HEK293 (cell line): Measurements from ENCODE around the gene IRAK4.

Source experiments
- CTCF ChIA-PET: fragments of 350-600 bp; formaldehyde crosslinking; extraction: SDS; loops from one replicate; lab custom pipeline; 2021; ENCODE audit warnings: antibody characterized with exemption; lab: Yijun Ruan, JAX
- POLR2A ChIA-PET: fragments of 300-600 bp; formaldehyde crosslinking; extraction: SDS; loops from one replicate; lab custom pipeline; 2020; ENCODE audit warnings: antibody characterized with exemption, inconsistent platforms; lab: Yijun Ruan, JAX
- H3K27ac ChIP-seq: fragments of 200-500 bp; sonication (Bioruptor generic); 2 replicates; pipeline ENCODE4 v1.5.1; 2014; ENCODE audit warnings: low read depth, low read length, control low read depth, inconsistent platforms; ENCODE audit errors: extremely low read depth
- H3K36me3 ChIP-seq, 2 experiments: fragments of 200-500 bp in 1 of 2; sonication (Bioruptor generic) in 1 of 2; 1 replicate in 1 of 2; 2 replicates in 1 of 2; pipeline ENCODE4 v1.5.1; 2014 to 2017; ENCODE audit warnings: inconsistent platforms in 2 of 2, low read length in 2 of 2; ENCODE audit not compliant: control insufficient read depth in 2 of 2, insufficient read depth in 1 of 2
- H3K4me1 ChIP-seq: fragments of 200-500 bp; sonication (Bioruptor generic); 2 replicates; pipeline ENCODE4 v1.5.1; 2014; ENCODE audit warnings: mild to moderate bottlenecking, low read length, inconsistent platforms; ENCODE audit not compliant: control insufficient read depth, insufficient read depth
- H3K4me3 ChIP-seq: 2 replicates; pipeline ENCODE4 v1.5.1; 2011; ENCODE audit warnings: low read depth, mild to moderate bottlenecking, control low read depth, low read length, moderate library complexity
- H3K9me3 ChIP-seq: fragments of 200-500 bp; sonication (Bioruptor generic); 2 replicates; pipeline ENCODE4 v1.5.1; 2014; ENCODE audit warnings: low read depth, low read length, inconsistent platforms; ENCODE audit not compliant: control insufficient read depth, insufficient read depth
- HOXD13 ChIP-seq: sonication (generic); formaldehyde crosslinking; IDR thresholded peaks from 2 replicates; pipeline ENCODE4 v1.8.0; 2022; ENCODE audit warnings: missing genetic modification reagents, borderline replicate concordance
- YY1 ChIP-seq: fragments of 450-650 bp; formaldehyde crosslinking; IDR thresholded peaks from 2 replicates; pipeline ENCODE4 v1.5.1; 2018; ENCODE audit warnings: missing biosample characterization, missing genetic modification characterization
- ZBTB1 ChIP-seq: fragments of 450-650 bp; formaldehyde crosslinking; IDR thresholded peaks from 2 replicates; pipeline ENCODE4 v1.5.1; 2016; ENCODE audit warnings: missing biosample characterization, missing genetic modification characterization
- ZNF121 ChIP-seq: fragments of 450-650 bp; formaldehyde crosslinking; IDR thresholded peaks from 2 replicates; pipeline ENCODE4 v1.5.1; 2016; ENCODE audit warnings: missing biosample characterization, missing genetic modification characterization
- ZNF175 ChIP-seq: fragments of 450-650 bp; formaldehyde crosslinking; IDR thresholded peaks from 2 replicates; pipeline ENCODE4 v1.5.1; 2016; ENCODE audit warnings: missing biosample characterization, missing genetic modification characterization
- ZNF248 ChIP-seq: fragments of 450-650 bp; formaldehyde crosslinking; IDR thresholded peaks from 2 replicates; pipeline ENCODE4 v1.5.1; 2017; ENCODE audit warnings: missing biosample characterization, missing genetic modification characterization
- ZNF544 ChIP-seq: fragments of 450-650 bp; formaldehyde crosslinking; IDR thresholded peaks from 2 replicates; pipeline ENCODE4 v1.5.0; 2017; ENCODE audit warnings: missing biosample characterization, missing genetic modification characterization
- ZNF623 ChIP-seq: fragments of 450-650 bp; formaldehyde crosslinking; IDR thresholded peaks from 2 replicates; pipeline ENCODE4 v1.5.1; 2016; ENCODE audit warnings: missing biosample characterization, missing genetic modification characterization
- ZNF707 ChIP-seq: fragments of 450-650 bp; formaldehyde crosslinking; IDR thresholded peaks from 2 replicates; pipeline ENCODE4 v1.5.1; 2016; ENCODE audit warnings: missing biosample characterization, missing genetic modification characterization
- ZNF776 ChIP-seq: fragments of 450-650 bp; formaldehyde crosslinking; IDR thresholded peaks from 2 replicates; pipeline ENCODE4 v1.5.0; 2017; ENCODE audit warnings: missing biosample characterization, missing genetic modification characterization, borderline replicate concordance
- TF ChIP-seq, protein P1 (sequence below): fragments of 450-650 bp; formaldehyde crosslinking; IDR thresholded peaks from 2 replicates; pipeline ENCODE4 v1.5.1; 2017; ENCODE audit warnings: missing biosample characterization, missing genetic modification characterization
- TF ChIP-seq, protein P2 (sequence below): fragments of 450-650 bp; formaldehyde crosslinking; IDR thresholded peaks from 2 replicates; pipeline ENCODE4 v1.5.1; 2017; ENCODE audit warnings: missing biosample characterization, missing genetic modification characterization
- TF ChIP-seq, protein P3 (sequence below): fragments of 450-650 bp; formaldehyde crosslinking; IDR thresholded peaks from 2 replicates; pipeline ENCODE4 v1.5.1; 2017; ENCODE audit warnings: missing biosample characterization, missing genetic modification characterization
- TF ChIP-seq, protein P4 (sequence below): fragments of 450-650 bp; formaldehyde crosslinking; IDR thresholded peaks from 2 replicates; pipeline ENCODE4 v1.5.1; 2016; ENCODE audit warnings: missing biosample characterization, missing genetic modification characterization
- TF ChIP-seq, protein P5 (sequence below): fragments of 450-650 bp; formaldehyde crosslinking; IDR thresholded peaks from 2 replicates; pipeline ENCODE4 v1.5.1; 2016; ENCODE audit warnings: missing biosample characterization, missing genetic modification characterization, borderline replicate concordance
- TF ChIP-seq, protein P6 (sequence below): fragments of 450-650 bp; formaldehyde crosslinking; IDR thresholded peaks from 2 replicates; pipeline ENCODE4 v1.5.1; 2016; ENCODE audit warnings: missing biosample characterization, missing genetic modification characterization
- TF ChIP-seq, protein P7 (sequence below): fragments of 450-650 bp; formaldehyde crosslinking; IDR thresholded peaks from 2 replicates; pipeline ENCODE4 v1.5.1; 2016; ENCODE audit warnings: missing biosample characterization, missing genetic modification characterization

Gene IRAK4

DNA sequence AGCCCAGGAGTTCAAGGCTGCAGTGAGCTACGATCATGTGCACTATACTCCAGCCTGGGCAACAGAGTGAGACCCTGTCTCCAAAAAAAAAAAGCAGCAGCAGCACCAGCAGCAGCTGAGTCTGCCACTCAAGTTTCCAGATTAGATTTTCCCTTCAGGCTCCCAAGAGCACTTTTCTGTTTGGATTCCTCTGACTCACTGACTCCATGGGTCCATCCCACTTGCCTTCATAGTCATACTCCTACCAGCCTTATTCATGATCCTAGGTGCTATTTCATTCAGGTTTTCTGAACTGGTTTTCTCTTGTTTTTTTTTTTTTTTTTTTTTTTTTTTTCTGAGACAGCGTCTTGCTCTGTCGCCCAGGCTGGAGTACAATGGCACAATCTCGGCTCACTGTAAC is 54.2 kb downstream of the IRAK4 start (continued):
- TF ChIP-seq, protein P1, sequence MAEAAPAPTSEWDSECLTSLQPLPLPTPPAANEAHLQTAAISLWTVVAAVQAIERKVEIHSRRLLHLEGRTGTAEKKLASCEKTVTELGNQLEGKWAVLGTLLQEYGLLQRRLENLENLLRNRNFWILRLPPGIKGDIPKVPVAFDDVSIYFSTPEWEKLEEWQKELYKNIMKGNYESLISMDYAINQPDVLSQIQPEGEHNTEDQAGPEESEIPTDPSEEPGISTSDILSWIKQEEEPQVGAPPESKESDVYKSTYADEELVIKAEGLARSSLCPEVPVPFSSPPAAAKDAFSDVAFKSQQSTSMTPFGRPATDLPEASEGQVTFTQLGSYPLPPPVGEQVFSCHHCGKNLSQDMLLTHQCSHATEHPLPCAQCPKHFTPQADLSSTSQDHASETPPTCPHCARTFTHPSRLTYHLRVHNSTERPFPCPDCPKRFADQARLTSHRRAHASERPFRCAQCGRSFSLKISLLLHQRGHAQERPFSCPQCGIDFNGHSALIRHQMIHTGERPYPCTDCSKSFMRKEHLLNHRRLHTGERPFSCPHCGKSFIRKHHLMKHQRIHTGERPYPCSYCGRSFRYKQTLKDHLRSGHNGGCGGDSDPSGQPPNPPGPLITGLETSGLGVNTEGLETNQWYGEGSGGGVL (tag by site-specific recombination): no peak
- TF ChIP-seq ZNF776 (tag by site-specific recombination) (no peak), ZBTB1 (tag by site-specific recombination) (no peak)

DNA sequence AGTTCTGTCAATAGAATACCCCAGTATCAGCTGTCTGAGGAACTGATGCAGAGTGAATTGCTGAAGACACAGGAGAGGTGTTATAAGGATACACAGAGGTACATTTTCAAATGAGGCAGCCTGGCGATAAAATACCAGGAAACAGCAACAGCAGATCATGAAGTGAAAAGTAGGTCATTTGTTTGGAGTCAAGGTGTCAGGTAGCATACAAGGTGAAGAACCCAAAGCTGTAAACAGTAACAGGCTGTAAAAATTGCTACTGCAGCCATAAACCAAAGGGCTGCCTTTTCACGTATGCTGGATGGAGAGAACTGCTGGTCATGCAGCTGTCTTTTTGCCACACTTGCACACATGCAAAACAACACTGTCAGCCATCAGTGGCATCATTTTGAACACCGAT is 56.7 kb downstream of the IRAK4 start:
- Histone ChIP-seq H3K4me3 (no peak overlapping the region), H3K36me3 (no peaks in the 10 kb centered on the region), H3K9me3 (no peaks in the 10 kb centered on the region), H3K4me1 (no peaks in the 10 kb centered on the region), H3K27ac (no peak overlapping the region)
- ChIA-PET POLR2A (no interaction called here), CTCF (interaction anchor here (0.8 to 1.5 kb wide), 2 partner anchors 17 to 67 kb away, joined by 3 to 4 read pairs; no protein-coding TSS in a partner anchor)
- TF ChIP-seq HOXD13 (CRISPR knock-in tag) (no peak), YY1 (0 out of 2 replicates have a peak, but pooled peaks have one; percentile 10)

DNA sequence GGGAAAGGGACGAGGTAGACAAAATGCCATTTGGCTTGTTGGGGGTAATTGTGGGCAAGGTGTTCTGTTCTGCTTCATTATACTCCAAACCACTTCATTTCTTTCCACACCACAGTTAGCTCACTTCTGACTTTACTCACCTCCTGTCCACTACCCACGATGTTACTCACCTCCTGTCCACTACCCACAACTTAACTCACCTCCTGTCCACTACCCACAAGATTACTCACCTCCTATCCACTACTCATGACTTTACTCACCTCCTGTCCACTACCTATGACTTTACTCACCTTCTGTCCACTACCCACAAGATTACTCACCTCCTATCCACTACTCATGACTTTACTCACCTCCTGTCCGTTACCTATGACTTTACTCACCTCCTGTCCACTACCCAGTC is 57.4 kb downstream of the IRAK4 start:
- TF ChIP-seq, protein P2, sequence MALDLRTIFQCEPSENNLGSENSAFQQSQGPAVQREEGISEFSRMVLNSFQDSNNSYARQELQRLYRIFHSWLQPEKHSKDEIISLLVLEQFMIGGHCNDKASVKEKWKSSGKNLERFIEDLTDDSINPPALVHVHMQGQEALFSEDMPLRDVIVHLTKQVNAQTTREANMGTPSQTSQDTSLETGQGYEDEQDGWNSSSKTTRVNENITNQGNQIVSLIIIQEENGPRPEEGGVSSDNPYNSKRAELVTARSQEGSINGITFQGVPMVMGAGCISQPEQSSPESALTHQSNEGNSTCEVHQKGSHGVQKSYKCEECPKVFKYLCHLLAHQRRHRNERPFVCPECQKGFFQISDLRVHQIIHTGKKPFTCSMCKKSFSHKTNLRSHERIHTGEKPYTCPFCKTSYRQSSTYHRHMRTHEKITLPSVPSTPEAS (tag by site-specific recombination): no peak
- TF ChIP-seq ZNF544 (tag by site-specific recombination): no peak
- H3K4me3 ChIP-seq: no peak overlapping the region
- CTCF ChIA-PET: interaction anchor here (0.7 to 1.5 kb wide), 3 partner anchors 16 to 97 kb away, joined by 3 to 4 read pairs (median 4); no protein-coding TSS in a partner anchor
- H3K9me3 ChIP-seq: no peaks in the 10 kb centered on the region
- no peaks in the 10 kb centered on the region for H3K36me3 ChIP-seq
- no peaks in the 10 kb centered on the region for H3K4me1 ChIP-seq
- POLR2A ChIA-PET: no interaction called here
- no peak overlapping the region for H3K27ac ChIP-seq

DNA sequence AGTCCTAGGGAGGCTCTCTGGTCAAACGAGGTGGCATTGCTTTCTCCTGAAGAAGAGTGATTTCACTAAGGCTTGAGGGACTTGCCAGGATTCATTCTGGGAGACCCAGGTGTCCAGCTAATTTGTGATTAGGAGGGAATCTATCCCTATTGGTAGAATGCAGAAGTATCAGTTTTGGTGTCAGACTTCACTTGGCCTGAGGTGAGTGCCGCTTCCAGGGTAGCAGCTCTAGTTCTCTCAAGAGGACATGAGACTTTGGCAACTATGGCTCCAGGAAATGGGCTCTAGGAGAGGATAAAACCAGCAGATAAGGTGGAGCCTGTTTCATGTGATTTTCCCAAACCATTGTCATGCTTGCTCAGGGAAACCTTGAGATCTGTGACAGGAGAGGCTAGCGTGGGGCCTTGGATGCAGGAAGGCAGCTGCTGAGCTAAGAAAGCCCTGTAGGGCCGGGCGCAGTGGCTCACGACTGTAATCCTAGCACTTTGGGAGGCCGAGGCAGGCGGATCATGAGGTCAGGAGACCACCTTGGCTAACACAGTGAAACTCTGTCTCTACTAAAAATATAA is 65.5 kb downstream of the IRAK4 start:
- no peaks in the 10 kb centered on the region for H3K4me1 ChIP-seq
- TF ChIP-seq, protein P3, sequence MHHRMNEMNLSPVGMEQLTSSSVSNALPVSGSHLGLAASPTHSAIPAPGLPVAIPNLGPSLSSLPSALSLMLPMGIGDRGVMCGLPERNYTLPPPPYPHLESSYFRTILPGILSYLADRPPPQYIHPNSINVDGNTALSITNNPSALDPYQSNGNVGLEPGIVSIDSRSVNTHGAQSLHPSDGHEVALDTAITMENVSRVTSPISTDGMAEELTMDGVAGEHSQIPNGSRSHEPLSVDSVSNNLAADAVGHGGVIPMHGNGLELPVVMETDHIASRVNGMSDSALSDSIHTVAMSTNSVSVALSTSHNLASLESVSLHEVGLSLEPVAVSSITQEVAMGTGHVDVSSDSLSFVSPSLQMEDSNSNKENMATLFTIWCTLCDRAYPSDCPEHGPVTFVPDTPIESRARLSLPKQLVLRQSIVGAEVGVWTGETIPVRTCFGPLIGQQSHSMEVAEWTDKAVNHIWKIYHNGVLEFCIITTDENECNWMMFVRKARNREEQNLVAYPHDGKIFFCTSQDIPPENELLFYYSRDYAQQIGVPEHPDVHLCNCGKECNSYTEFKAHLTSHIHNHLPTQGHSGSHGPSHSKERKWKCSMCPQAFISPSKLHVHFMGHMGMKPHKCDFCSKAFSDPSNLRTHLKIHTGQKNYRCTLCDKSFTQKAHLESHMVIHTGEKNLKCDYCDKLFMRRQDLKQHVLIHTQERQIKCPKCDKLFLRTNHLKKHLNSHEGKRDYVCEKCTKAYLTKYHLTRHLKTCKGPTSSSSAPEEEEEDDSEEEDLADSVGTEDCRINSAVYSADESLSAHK: no peak
- TF ChIP-seq ZNF248 (tag by site-specific recombination): no peak
- TF ChIP-seq, protein P4, sequence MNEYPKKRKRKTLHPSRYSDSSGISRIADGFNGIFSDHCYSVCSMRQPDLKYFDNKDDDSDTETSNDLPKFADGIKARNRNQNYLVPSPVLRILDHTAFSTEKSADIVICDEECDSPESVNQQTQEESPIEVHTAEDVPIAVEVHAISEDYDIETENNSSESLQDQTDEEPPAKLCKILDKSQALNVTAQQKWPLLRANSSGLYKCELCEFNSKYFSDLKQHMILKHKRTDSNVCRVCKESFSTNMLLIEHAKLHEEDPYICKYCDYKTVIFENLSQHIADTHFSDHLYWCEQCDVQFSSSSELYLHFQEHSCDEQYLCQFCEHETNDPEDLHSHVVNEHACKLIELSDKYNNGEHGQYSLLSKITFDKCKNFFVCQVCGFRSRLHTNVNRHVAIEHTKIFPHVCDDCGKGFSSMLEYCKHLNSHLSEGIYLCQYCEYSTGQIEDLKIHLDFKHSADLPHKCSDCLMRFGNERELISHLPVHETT: no peak
- no peak for TF ChIP-seq ZNF623 (tag by site-specific recombination)
- no peak for TF ChIP-seq ZNF707 (tag by site-specific recombination)
- no peak for TF ChIP-seq ZBTB1 (tag by site-specific recombination)
- TF ChIP-seq ZNF175 (tag by site-specific recombination): no peak
- TF ChIP-seq, protein P5, sequence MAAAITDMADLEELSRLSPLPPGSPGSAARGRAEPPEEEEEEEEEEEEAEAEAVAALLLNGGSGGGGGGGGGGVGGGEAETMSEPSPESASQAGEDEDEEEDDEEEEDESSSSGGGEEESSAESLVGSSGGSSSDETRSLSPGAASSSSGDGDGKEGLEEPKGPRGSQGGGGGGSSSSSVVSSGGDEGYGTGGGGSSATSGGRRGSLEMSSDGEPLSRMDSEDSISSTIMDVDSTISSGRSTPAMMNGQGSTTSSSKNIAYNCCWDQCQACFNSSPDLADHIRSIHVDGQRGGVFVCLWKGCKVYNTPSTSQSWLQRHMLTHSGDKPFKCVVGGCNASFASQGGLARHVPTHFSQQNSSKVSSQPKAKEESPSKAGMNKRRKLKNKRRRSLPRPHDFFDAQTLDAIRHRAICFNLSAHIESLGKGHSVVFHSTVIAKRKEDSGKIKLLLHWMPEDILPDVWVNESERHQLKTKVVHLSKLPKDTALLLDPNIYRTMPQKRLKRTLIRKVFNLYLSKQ: no peak
- TF ChIP-seq, protein P6, sequence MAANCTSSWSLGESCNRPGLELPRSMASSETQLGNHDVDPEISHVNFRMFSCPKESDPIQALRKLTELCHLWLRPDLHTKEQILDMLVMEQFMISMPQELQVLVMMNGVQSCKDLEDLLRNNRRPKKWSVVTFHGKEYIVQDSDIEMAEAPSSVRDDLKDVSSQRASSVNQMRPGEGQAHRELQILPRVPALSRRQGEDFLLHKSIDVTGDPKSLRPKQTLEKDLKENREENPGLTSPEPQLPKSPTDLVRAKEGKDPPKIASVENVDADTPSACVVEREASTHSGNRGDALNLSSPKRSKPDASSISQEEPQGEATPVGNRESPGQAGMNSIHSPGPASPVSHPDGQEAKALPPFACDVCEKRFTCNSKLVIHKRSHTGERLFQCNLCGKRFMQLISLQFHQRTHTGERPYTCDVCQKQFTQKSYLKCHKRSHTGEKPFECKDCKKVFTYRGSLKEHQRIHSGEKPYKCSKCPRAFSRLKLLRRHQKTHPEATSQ: no peak
- TF ChIP-seq, protein P7, sequence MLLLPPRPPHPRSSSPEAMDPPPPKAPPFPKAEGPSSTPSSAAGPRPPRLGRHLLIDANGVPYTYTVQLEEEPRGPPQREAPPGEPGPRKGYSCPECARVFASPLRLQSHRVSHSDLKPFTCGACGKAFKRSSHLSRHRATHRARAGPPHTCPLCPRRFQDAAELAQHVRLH (tag by site-specific recombination): no peak
- TF ChIP-seq ZNF121: no peak
- ChIA-PET CTCF (interaction anchor here (0.6 to 1.1 kb wide), 2 partner anchors 11 to 63 kb away, joined by 3 read pairs; partner anchors contain the start of gene TMEM117), POLR2A (interaction anchor here (1.0 kb wide), 1 partner anchor 9 kb away, joined by 4 read pairs; no protein-coding TSS in a partner anchor)
- no peak overlapping the region for H3K27ac ChIP-seq
- no peak overlapping the region for H3K4me3 ChIP-seq
- H3K36me3 ChIP-seq: no peaks in the 10 kb centered on the region
- no peaks in the 10 kb centered on the region for H3K9me3 ChIP-seq
